Kidney capillary endothelial cell (primary cell): ENCODE data around the gene ENHO.
"Not testable (repeated sequence)": the region's sequence is repeated elsewhere in the genome, so short reads cannot be mapped to it uniquely, and the experiment has no call there.

Experiments used
- DNase-seq: peaks from one replicate; pipeline ENCODE4 v3.0.0-alpha.2; 2018; ENCODE audit warnings: low spot score

Gene ENHO

GRCh38 chr9:34506623-34507022, 16.2 kb downstream of the ENHO start:
- DNase-seq = no peak

- no peak for DNase-seq
Observed at GRCh38 chr9:34505370-34506120, 17.2 kb downstream of the ENHO start.

- DNase-seq = no peak
Observed at GRCh38 chr9:34503406-34503805, 19.4 kb downstream of the ENHO start.

- DNase-seq = no peak
Observed at GRCh38 chr9:34502891-34503290, 19.9 kb downstream of the ENHO start.

GRCh38 chr9:34502471-34502870, 20.3 kb downstream of the ENHO start:
- no peak for DNase-seq

- no peak for DNase-seq
Observed at GRCh38 chr9:34501889-34502425, 20.8 kb downstream of the ENHO start.

- DNase-seq = no peak
Observed at GRCh38 chr9:34501372-34501771, 21.4 kb downstream of the ENHO start.

- DNase-seq = peak; percentile 53
Observed at GRCh38 chr9:34500623-34501267, 22.0 kb downstream of the ENHO start.

GRCh38 chr9:34499076-34499475, 23.7 kb downstream of the ENHO start:
- no peak for DNase-seq

GRCh38 chr9:34498553-34498952, 24.2 kb downstream of the ENHO start:
- no peak for DNase-seq

GRCh38 chr9:34496149-34496712, 26.6 kb downstream of the ENHO start:
- peak; percentile 95 for DNase-seq

GRCh38 chr9:34493972-34494535, 28.7 kb downstream of the ENHO start:
- peak; percentile 38 for DNase-seq

GRCh38 chr9:34492051-34492450, 30.7 kb downstream of the ENHO start:
- DNase-seq = no peak

GRCh38 chr9:34491596-34491995, 31.2 kb downstream of the ENHO start:
- DNase-seq = no peak

- DNase-seq = no peak
Observed at GRCh38 chr9:34490760-34491159, 32.0 kb downstream of the ENHO start.

GRCh38 chr9:34490360-34490759, 32.4 kb downstream of the ENHO start:
- no peak for DNase-seq

- DNase-seq = no peak
Observed at GRCh38 chr9:34486572-34486971, 36.2 kb downstream of the ENHO start.

GRCh38 chr9:34485822-34486221, 37.0 kb downstream of the ENHO start:
- no peak for DNase-seq

- DNase-seq = no peak
Observed at GRCh38 chr9:34484678-34485077, 38.1 kb downstream of the ENHO start.

GRCh38 chr9:34482746-34483145, 40.0 kb downstream of the ENHO start:
- not testable (repeated sequence) for DNase-seq

GRCh38 chr9:34481620-34482019, 41.2 kb downstream of the ENHO start:
- DNase-seq = not testable (repeated sequence)

GRCh38 chr9:34479431-34479866, 43.3 kb downstream of the ENHO start:
- DNase-seq = no peak

- no peak for DNase-seq
Observed at GRCh38 chr9:34477541-34477940, 45.2 kb downstream of the ENHO start.
